Keratinocyte (primary cell): ENCODE data around the gene CEACAM18. TPM values are rescaled to one million over a fixed set of nuclear protein-coding genes. Genes with fewer than 3 reads are reported as not detected.

ENCODE experiments used
- DNase-seq: peaks from one replicate; pipeline ENCODE4 v3.0.0-alpha.2; 2011; ENCODE audit warnings: low read depth, missing footprints, low spot score
- FAIRE-seq: peaks from 2 replicates; lab custom pipeline; 2011; peaks lifted over from hg19 to GRCh38; lab: Jason Lieb, UNC
- H2AFZ ChIP-seq: 2 replicates; pipeline ENCODE4 v1.6.0; 2012; ENCODE audit warnings: low read length, control low read depth, inconsistent platforms; ENCODE audit not compliant: control insufficient read depth
- H3K27ac ChIP-seq: 2 replicates; pipeline ENCODE4 v1.5.1; 2011; ENCODE audit warnings: low read length; ENCODE audit not compliant: control insufficient read depth, insufficient read depth
- H3K27me3 ChIP-seq: 3 replicates; pipeline ENCODE4 v1.6.0; 2011; ENCODE audit warnings: low read length; ENCODE audit not compliant: control insufficient read depth, insufficient read depth; ENCODE audit errors: extremely low read depth
- H3K36me3 ChIP-seq, 2 experiments: 2 replicates in 1 of 2; 3 replicates in 1 of 2; pipeline ENCODE4 v1.5.1; 2011; ENCODE audit warnings: low read length in 2 of 2, mild to moderate bottlenecking in 1 of 2; ENCODE audit not compliant: control insufficient read depth in 2 of 2, insufficient read depth in 2 of 2; ENCODE audit errors: extremely low read depth in 1 of 2
- H3K4me1 ChIP-seq: 3 replicates; pipeline ENCODE4 v1.5.1; 2011; ENCODE audit warnings: low read length; ENCODE audit not compliant: control insufficient read depth, insufficient read depth; ENCODE audit errors: extremely low read depth
- H3K4me2 ChIP-seq: 3 replicates; pipeline ENCODE4 v1.6.0; 2011; ENCODE audit warnings: low read depth, low read length; ENCODE audit not compliant: control insufficient read depth, insufficient read depth; ENCODE audit errors: extremely low read depth
- H3K4me3 ChIP-seq, 3 experiments: fragments of 200-600 bp in 1 of 3; sonication (generic) in 1 of 3; 2 replicates in 2 of 3; 3 replicates in 1 of 3; pipeline ENCODE4 v1.5.1; 2011 to 2016; ENCODE audit warnings: low read length in 3 of 3, mild to moderate bottlenecking in 3 of 3, control low read depth in 2 of 3, inconsistent platforms in 1 of 3, low read depth in 1 of 3, mixed read lengths in 1 of 3, mixed run types in 1 of 3, moderate library complexity in 1 of 3; ENCODE audit not compliant: control insufficient read depth in 2 of 3, insufficient read depth in 2 of 3; ENCODE audit errors: extremely low read depth in 1 of 3
- H3K79me2 ChIP-seq: 2 replicates; pipeline ENCODE4 v1.6.0; 2012; ENCODE audit warnings: low read length; ENCODE audit not compliant: control insufficient read depth, insufficient read depth
- H3K9ac ChIP-seq: 3 replicates; pipeline ENCODE4 v1.6.0; 2011; ENCODE audit warnings: low read length; ENCODE audit not compliant: control insufficient read depth, insufficient read depth; ENCODE audit errors: extremely low read depth
- H3K9me1 ChIP-seq: 3 replicates; pipeline ENCODE4 v1.6.0; 2011; ENCODE audit warnings: low read length; ENCODE audit not compliant: control insufficient read depth, insufficient read depth; ENCODE audit errors: extremely low read depth
- H3K9me3 ChIP-seq: 2 replicates; pipeline ENCODE4 v1.5.1; 2012; ENCODE audit warnings: low read depth, low read length; ENCODE audit not compliant: control insufficient read depth
- H4K20me1 ChIP-seq: 3 replicates; pipeline ENCODE4 v1.6.0; 2011; ENCODE audit warnings: low read length; ENCODE audit not compliant: control insufficient read depth, insufficient read depth; ENCODE audit errors: extremely low read depth
- CTCF ChIP-seq, 3 experiments: IDR thresholded peaks in 1 of 3; conservative IDR thresholded peaks in 1 of 3; optimal IDR thresholded peaks in 1 of 3; 2 replicates in 2 of 3; 3 replicates in 1 of 3; pipeline versions ENCODE3 to v1.5.1; 2011; ENCODE audit warnings: low read length in 3 of 3, mild to moderate bottlenecking in 3 of 3, moderate library complexity in 2 of 3, control low read depth in 1 of 3, inconsistent platforms in 1 of 3; ENCODE audit not compliant: insufficient read depth in 2 of 3; ENCODE audit errors: extremely low read depth in 1 of 3
- EZH2 ChIP-seq: IDR thresholded peaks from one replicate; pipeline ENCODE4 v1.6.1; 2012; ENCODE audit warnings: inconsistent platforms, mild to moderate bottlenecking, low read length, moderate library complexity
- dilution Hi-C: fragments of 300-500 bp; cut with MboI; formaldehyde crosslinking; loops from one replicate; pipeline ENCODE4 v1.7.0; 2020; ENCODE audit warnings: low sequenced_read_pairs; ENCODE audit not compliant: extremely low pct_ligation_motif_present
- polyA plus RNA-seq, 5 experiments: library from polyadenylated mRNA; depleted of rRNA in 3 of 5; stranded (reverse) in 3 of 5; stranded (forward) in 1 of 5; unstranded in 1 of 5; fragments of >200 nt; gene quantifications; 1 replicate in 1 of 5; 2 replicates in 3 of 5; 3 replicates in 1 of 5; pipeline versions ENCODE4 v1.2.1 to v1.2.3, GENCODE V29; 2011 to 2012; ENCODE audit warnings: missing spikeins in 2 of 5, low read depth in 1 of 5, low replicate concordance in 1 of 5

The CEACAM18 gene
- polyA plus RNA-seq, 1 donor (not counting 4 experiments of a cell fraction or from before 2014, with no cell fraction given), result not detected

GRCh38 chr19:51458899-51459505, 19.3 kb upstream of the CEACAM18 start:
- no peaks in the 10 kb centered on the region for H4K20me1 ChIP-seq
- no peaks in the 10 kb centered on the region for H3K9me1 ChIP-seq
- no peak overlapping the region for H3K4me3 ChIP-seq
- H3K27me3 ChIP-seq, result no peaks in the 10 kb centered on the region
- DNase-seq (no peak), FAIRE-seq (no peak)
- H3K27ac ChIP-seq, result no peak overlapping the region
- H3K9me3 ChIP-seq, result no peaks in the 10 kb centered on the region
- TF ChIP-seq CTCF (optimal IDR thresholded peaks at IDR 0.05 in 1 of 3, IDR thresholded peaks at IDR 0.05 in 1 of 3, conservative IDR thresholded peaks at IDR 0.05 in 1 of 3; ENCODE audit: extremely low read depth in 1 of 3, insufficient read depth in 2 of 3, low read length in 3 of 3) (no peak), EZH2 (no peak)
- no peak overlapping the region for H3K9ac ChIP-seq
- H3K79me2 ChIP-seq, result no peaks in the 10 kb centered on the region
- no peaks in the 10 kb centered on the region for H3K36me3 ChIP-seq
- no peak overlapping the region for H2AFZ ChIP-seq
- H3K4me1 ChIP-seq, result no peaks in the 10 kb centered on the region
- H3K4me2 ChIP-seq, result no peak overlapping the region
- dilution Hi-C loops, result no loop called here

GRCh38 chr19:51460164-51460992, 18.0 kb upstream of the CEACAM18 start:
- Histone ChIP-seq H3K27me3 (no peaks in the 10 kb centered on the region), H3K4me3 (no peak overlapping the region), H3K4me1 (no peaks in the 10 kb centered on the region), H3K27ac (no peak overlapping the region), H3K9ac (no peak overlapping the region), H3K4me2 (no peak overlapping the region), H3K9me3 (no peaks in the 10 kb centered on the region), H3K9me1 (no peaks in the 10 kb centered on the region), H4K20me1 (no peaks in the 10 kb centered on the region), H3K79me2 (no peaks in the 10 kb centered on the region), H3K36me3 (no peaks in the 10 kb centered on the region), H2AFZ (no peak overlapping the region)
- DNase-seq, result no peak
- TF ChIP-seq CTCF (optimal IDR thresholded peaks at IDR 0.05 in 1 of 3, IDR thresholded peaks at IDR 0.05 in 1 of 3, conservative IDR thresholded peaks at IDR 0.05 in 1 of 3; ENCODE audit: extremely low read depth in 1 of 3, insufficient read depth in 2 of 3, low read length in 3 of 3), result no peak
- no peak for TF ChIP-seq EZH2
- FAIRE-seq, result no peak
- dilution Hi-C loops, result no loop called here
